OCI-LY1 (cell line): Measurements from ENCODE around the gene WDR72.

Experiments
- H2AFZ ChIP-seq: fragments of 200-600 bp; sonication (generic), shearing (Covaris generic); 2 replicates; pipeline ENCODE4 v1.6.0; 2014; ENCODE audit warnings: antibody characterized with exemption, mild to moderate bottlenecking, low read length
- H3F3A ChIP-seq: fragments of 200-600 bp; sonication (generic), shearing (Covaris generic); 2 replicates; pipeline ENCODE4 v1.6.0; 2014; ENCODE audit warnings: mild to moderate bottlenecking, antibody characterized with exemption, low read length, moderate library complexity; ENCODE audit not compliant: insufficient read depth
- H3K27ac ChIP-seq: fragments of 200-600 bp; sonication (generic); 2 replicates; pipeline ENCODE4 v1.5.1; 2014; ENCODE audit warnings: low read length, mixed run types, mild to moderate bottlenecking, low read depth; ENCODE audit not compliant: poor library complexity, severe bottlenecking
- H3K27me3 ChIP-seq: fragments of 200-600 bp; sonication (generic); 2 replicates; pipeline ENCODE4 v1.6.0; 2014; ENCODE audit warnings: antibody characterized with exemption, mild to moderate bottlenecking, low read length, moderate library complexity; ENCODE audit not compliant: insufficient read depth
- H3K36me3 ChIP-seq: fragments of 200-600 bp; sonication (generic); 2 replicates; pipeline ENCODE4 v1.6.1; 2014; ENCODE audit warnings: mild to moderate bottlenecking, antibody characterized with exemption, low read length, moderate library complexity, mixed read lengths; ENCODE audit not compliant: insufficient read depth
- H3K4me1 ChIP-seq: fragments of 200-600 bp; sonication (generic); 2 replicates; pipeline ENCODE4 v1.5.1; 2014; ENCODE audit warnings: mild to moderate bottlenecking, low read length, moderate library complexity; ENCODE audit not compliant: insufficient read depth, severe bottlenecking
- H3K4me2 ChIP-seq: fragments of 200-600 bp; sonication (generic), shearing (Covaris generic); 2 replicates; pipeline ENCODE4 v1.6.1; 2014; ENCODE audit warnings: low read length
- H3K4me3 ChIP-seq: fragments of 200-600 bp; sonication (generic); 2 replicates; pipeline ENCODE4 v1.5.1; 2014; ENCODE audit warnings: low read length, low read depth, mild to moderate bottlenecking, mixed read lengths; ENCODE audit not compliant: poor library complexity, severe bottlenecking
- H3K79me2 ChIP-seq: fragments of 200-600 bp; shearing (Covaris generic); 2 replicates; pipeline ENCODE4 v1.6.1; 2016; ENCODE audit warnings: mixed run types, low read length, mixed read lengths; ENCODE audit not compliant: insufficient read depth
- H3K9ac ChIP-seq: fragments of 200-600 bp; sonication (generic), shearing (Covaris generic); 2 replicates; pipeline ENCODE4 v1.6.1; 2014; ENCODE audit warnings: mild to moderate bottlenecking, low read length, mixed read lengths
- H3K9me2 ChIP-seq: fragments of 200-600 bp; sonication (generic), shearing (Covaris generic); 2 replicates; pipeline ENCODE4 v1.6.1; 2014; ENCODE audit warnings: low read depth, mild to moderate bottlenecking, low read length, mixed read lengths
- H3K9me3 ChIP-seq: fragments of 200-600 bp; shearing (Covaris generic); 2 replicates; pipeline ENCODE4 v1.6.1; 2014; ENCODE audit warnings: low read length, mixed read lengths
- H4K20me1 ChIP-seq: fragments of 200-600 bp; sonication (generic), shearing (Covaris generic); 2 replicates; pipeline ENCODE4 v1.6.0; 2016; ENCODE audit warnings: mild to moderate bottlenecking, low read length; ENCODE audit not compliant: insufficient read depth
- EZH2 ChIP-seq: fragments of 200-600 bp; sonication (generic), shearing (Covaris generic); IDR thresholded peaks from 2 replicates; pipeline ENCODE4 v1.8.0; 2017; ENCODE audit warnings: borderline replicate concordance, mixed run types, mild to moderate bottlenecking, antibody characterized with exemption, low read length, moderate library complexity, mixed read lengths
- TF ChIP-seq, protein P1 (sequence below): fragments of 200-600 bp; sonication (generic), shearing (Covaris generic); IDR thresholded peaks from 2 replicates; pipeline ENCODE4 v1.5.1; 2017; ENCODE audit warnings: mild to moderate bottlenecking, antibody characterized with exemption, low read length, moderate library complexity, mixed read lengths

The WDR72 gene

DNA sequence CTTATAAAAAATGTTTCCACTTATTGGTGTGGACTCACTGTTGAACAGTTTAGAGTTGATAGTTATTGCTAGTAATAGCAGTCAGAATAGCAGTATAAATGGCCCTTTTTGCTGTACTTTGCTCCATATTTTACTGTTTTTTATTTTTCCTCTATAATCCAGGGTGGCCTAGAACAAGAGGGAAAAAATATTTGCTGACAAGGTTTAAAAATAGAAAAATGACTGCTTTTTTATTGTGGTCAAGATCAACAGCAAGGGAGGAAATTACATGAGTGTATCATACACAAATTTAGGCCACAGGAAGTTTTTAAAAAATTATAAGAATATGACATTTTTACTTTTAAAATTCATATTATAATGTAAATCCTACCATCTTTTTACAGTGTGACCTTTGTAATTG is 269.1 kb downstream of the WDR72 start:
- Histone ChIP-seq H3K4me1 (no peaks in the 10 kb centered on the region), H3K79me2 (no peaks in the 10 kb centered on the region), H4K20me1 (no peaks in the 10 kb centered on the region), H3K4me3 (no peak overlapping the region), H3K9ac (no peak overlapping the region), H3K36me3 (no peaks in the 10 kb centered on the region), H3K27me3 (no peaks in the 10 kb centered on the region), H3K9me2 (no peaks in the 10 kb centered on the region), H2AFZ (no peak overlapping the region), H3F3A (no peaks in the 10 kb centered on the region), H3K9me3 (no peaks in the 10 kb centered on the region), H3K27ac (no peak overlapping the region), H3K4me2 (no peak overlapping the region)
- TF ChIP-seq, protein P1, sequence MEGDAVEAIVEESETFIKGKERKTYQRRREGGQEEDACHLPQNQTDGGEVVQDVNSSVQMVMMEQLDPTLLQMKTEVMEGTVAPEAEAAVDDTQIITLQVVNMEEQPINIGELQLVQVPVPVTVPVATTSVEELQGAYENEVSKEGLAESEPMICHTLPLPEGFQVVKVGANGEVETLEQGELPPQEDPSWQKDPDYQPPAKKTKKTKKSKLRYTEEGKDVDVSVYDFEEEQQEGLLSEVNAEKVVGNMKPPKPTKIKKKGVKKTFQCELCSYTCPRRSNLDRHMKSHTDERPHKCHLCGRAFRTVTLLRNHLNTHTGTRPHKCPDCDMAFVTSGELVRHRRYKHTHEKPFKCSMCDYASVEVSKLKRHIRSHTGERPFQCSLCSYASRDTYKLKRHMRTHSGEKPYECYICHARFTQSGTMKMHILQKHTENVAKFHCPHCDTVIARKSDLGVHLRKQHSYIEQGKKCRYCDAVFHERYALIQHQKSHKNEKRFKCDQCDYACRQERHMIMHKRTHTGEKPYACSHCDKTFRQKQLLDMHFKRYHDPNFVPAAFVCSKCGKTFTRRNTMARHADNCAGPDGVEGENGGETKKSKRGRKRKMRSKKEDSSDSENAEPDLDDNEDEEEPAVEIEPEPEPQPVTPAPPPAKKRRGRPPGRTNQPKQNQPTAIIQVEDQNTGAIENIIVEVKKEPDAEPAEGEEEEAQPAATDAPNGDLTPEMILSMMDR: no peak
- TF ChIP-seq EZH2: no peak

DNA sequence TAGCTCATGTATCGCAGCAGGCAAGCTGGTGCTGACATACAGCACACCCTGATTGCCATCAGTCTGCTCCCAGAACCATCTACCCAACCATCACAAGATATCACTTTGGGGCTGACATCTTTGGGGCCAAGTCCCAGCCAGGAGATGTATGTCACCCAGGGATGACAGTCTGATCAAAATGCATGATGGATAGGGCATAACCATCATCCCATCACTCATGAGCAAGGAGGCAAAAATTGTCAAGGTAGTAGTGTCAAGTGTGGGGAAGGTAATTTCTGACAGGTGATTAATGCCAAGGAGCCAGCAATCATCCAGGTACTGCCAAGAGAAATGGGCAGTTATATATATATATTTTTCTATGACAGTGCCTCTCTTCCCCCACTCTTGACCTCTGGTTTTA is 277.4 kb downstream of the WDR72 start:
- TF ChIP-seq, protein P1: no peak
- TF ChIP-seq EZH2: no peak
- no peaks in the 10 kb centered on the region for H4K20me1 ChIP-seq
- no peak overlapping the region for H3K4me3 ChIP-seq
- H2AFZ ChIP-seq: no peak overlapping the region
- H3F3A ChIP-seq: no peaks in the 10 kb centered on the region
- no peaks in the 10 kb centered on the region for H3K79me2 ChIP-seq
- H3K36me3 ChIP-seq: no peaks in the 10 kb centered on the region
- H3K4me1 ChIP-seq: no peaks in the 10 kb centered on the region
- no peak overlapping the region for H3K4me2 ChIP-seq
- H3K27ac ChIP-seq: no peak overlapping the region
- no peaks in the 10 kb centered on the region for H3K27me3 ChIP-seq
- no peaks in the 10 kb centered on the region for H3K9me3 ChIP-seq
- no peaks in the 10 kb centered on the region for H3K9me2 ChIP-seq
- H3K9ac ChIP-seq: no peak overlapping the region

DNA sequence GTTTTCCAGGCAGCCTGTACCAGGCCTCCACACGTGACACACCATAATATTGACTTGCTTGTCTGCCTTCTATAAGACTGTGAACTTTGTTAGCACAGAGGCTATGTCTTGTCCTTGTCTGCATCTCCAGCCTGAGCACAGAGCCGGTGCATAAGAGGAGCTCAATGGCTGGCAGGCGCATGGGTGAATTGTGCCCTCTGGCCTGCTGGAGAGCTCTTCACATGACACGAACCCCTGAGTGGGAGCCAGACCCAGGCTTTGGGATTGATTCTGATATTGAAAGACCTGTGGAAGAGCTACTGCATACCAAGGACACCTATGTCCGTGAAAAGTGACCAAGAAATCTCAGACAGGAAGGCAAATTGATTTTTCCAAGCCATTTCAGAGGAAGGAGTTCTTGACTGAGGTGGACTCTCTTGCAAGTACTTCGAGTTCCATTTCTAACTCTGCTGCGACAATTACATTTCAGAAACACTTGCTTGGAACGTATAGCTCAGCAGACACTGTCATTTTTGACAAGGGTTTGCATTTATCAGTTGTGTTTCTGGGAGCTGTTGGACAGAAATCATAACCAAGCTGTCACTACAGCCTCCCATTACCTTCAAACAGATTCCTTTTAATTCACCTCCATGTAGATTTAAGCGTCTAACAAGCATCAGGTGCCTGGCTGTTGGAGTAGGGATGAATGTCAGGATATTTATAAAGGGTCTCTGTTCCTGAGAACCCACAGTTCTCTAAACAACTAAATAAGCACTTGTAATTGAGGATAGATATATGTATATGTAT is 281.3 kb downstream of the WDR72 start:
- H3K36me3 ChIP-seq: no peaks in the 10 kb centered on the region
- no peaks in the 10 kb centered on the region for H3F3A ChIP-seq
- no peaks in the 10 kb centered on the region for H3K27me3 ChIP-seq
- H3K9me2 ChIP-seq: no peaks in the 10 kb centered on the region
- H2AFZ ChIP-seq: no peak overlapping the region
- H3K9me3 ChIP-seq: no peaks in the 10 kb centered on the region
- no peak overlapping the region for H3K4me3 ChIP-seq
- no peak for TF ChIP-seq EZH2
- TF ChIP-seq, protein P1: no peak
- no peak overlapping the region for H3K27ac ChIP-seq
- no peak overlapping the region for H3K4me2 ChIP-seq
- no peak overlapping the region for H3K9ac ChIP-seq
- H3K79me2 ChIP-seq: no peaks in the 10 kb centered on the region
- H3K4me1 ChIP-seq: no peaks in the 10 kb centered on the region
- H4K20me1 ChIP-seq: no peaks in the 10 kb centered on the region
